Ovary (tissue), 3 donors: ENCODE data around the gene MAP2K5.

Experiments
- CTCF ChIP-seq, 3 donors: fragments of 450-650 bp in 2 of 3; fragments of 200-600 bp in 1 of 3; IDR thresholded peaks; one replicate each; pipeline versions ENCODE4 v1.5.1 to v1.8.0; 2016 to 2022; ENCODE audit warnings: antibody characterized with exemption in 3 of 3, mild to moderate bottlenecking in 1 of 3
- EP300 ChIP-seq: sonication (generic); formaldehyde crosslinking; IDR thresholded peaks from one replicate; pipeline ENCODE4 v1.6.1; 2017; ENCODE audit warnings: antibody characterized with exemption
- POLR2A ChIP-seq: fragments of 450-650 bp; IDR thresholded peaks from one replicate; pipeline ENCODE4 v1.6.1; 2017; ENCODE audit warnings: antibody characterized with exemption, mild to moderate bottlenecking, moderate library complexity
- donor health status: DM: no; HTN: no; CAD: no.

GRCh38 chr15:67543348-67543718 is 830 bp downstream of the MAP2K5 start:
- TF ChIP-seq CTCF (IDR thresholded peaks at IDR 0.05) (no peak), POLR2A (no peak), EP300 (no peak)
